Hepatocyte (in vitro differentiated cells): ENCODE data around the gene BAIAP2L1. TPM values are rescaled to one million over a fixed set of nuclear protein-coding genes. Genes with fewer than 3 reads are reported as not detected.
"Not testable (repeated sequence)": the region's sequence is repeated elsewhere in the genome, so short reads cannot be mapped to it uniquely, and the experiment has no call there.

Experiments used
- DNase-seq: peaks from one replicate; pipeline ENCODE4 v3.0.0-alpha.2; 2016; ENCODE audit warnings: low spot score
- H2AFZ ChIP-seq: fragments of 200-600 bp; sonication (generic); 2 replicates; pipeline ENCODE4 v1.6.0; 2016; ENCODE audit warnings: antibody characterized with exemption, mild to moderate bottlenecking
- H3K27ac ChIP-seq: fragments of 200-600 bp; sonication (generic); 2 replicates; pipeline ENCODE4 v1.5.1; 2016; ENCODE audit warnings: mild to moderate bottlenecking
- H3K27me3 ChIP-seq: fragments of 200-600 bp; sonication (generic); 2 replicates; pipeline ENCODE4 v1.6.1; 2016
- H3K36me3 ChIP-seq: fragments of 200-600 bp; sonication (generic); replicated peaks from 2 replicates; pipeline ENCODE4 v1.5.1; 2016; ENCODE audit warnings: low read depth; ENCODE audit not compliant: insufficient read depth
- H3K4me1 ChIP-seq: fragments of 200-600 bp; sonication (generic); 2 replicates; pipeline ENCODE4 v1.5.1; 2016; ENCODE audit warnings: mild to moderate bottlenecking, moderate library complexity; ENCODE audit not compliant: insufficient read depth
- H3K4me2 ChIP-seq: fragments of 200-600 bp; sonication (generic); 2 replicates; pipeline ENCODE4 v1.6.0; 2016
- H3K4me3 ChIP-seq: fragments of 200-600 bp; sonication (generic); 2 replicates; pipeline ENCODE4 v1.5.1; 2016; ENCODE audit warnings: mild to moderate bottlenecking
- H3K79me2 ChIP-seq: fragments of 200-600 bp; sonication (generic); 2 replicates; pipeline ENCODE4 v1.6.0; 2017; ENCODE audit warnings: mild to moderate bottlenecking
- H3K9me2 ChIP-seq: fragments of 200-600 bp; sonication (generic); replicated peaks from 2 replicates; pipeline ENCODE4 v1.6.0; 2017; ENCODE audit warnings: mild to moderate bottlenecking; ENCODE audit not compliant: insufficient read depth
- H3K9me3 ChIP-seq: fragments of 200-600 bp; sonication (generic); 2 replicates; pipeline ENCODE4 v1.5.1; 2016; ENCODE audit warnings: low read depth, mild to moderate bottlenecking
- H4K20me1 ChIP-seq: fragments of 200-600 bp; sonication (generic); 2 replicates; pipeline ENCODE4 v1.6.0; 2016; ENCODE audit warnings: mild to moderate bottlenecking; ENCODE audit not compliant: insufficient read depth, poor library complexity, severe bottlenecking
- CTCF ChIP-seq: fragments of 200-600 bp; sonication (generic); IDR thresholded peaks from 2 replicates; pipeline ENCODE4 v1.5.1; 2016; ENCODE audit warnings: antibody characterized with exemption, mild to moderate bottlenecking; ENCODE audit not compliant: poor library complexity
- EZH2 ChIP-seq: fragments of 200-600 bp; sonication (generic); IDR thresholded peaks from 2 replicates; pipeline ENCODE4 v1.6.1; 2016; ENCODE audit warnings: antibody characterized with exemption, mild to moderate bottlenecking, borderline replicate concordance
- EZH2phosphoT487 ChIP-seq: fragments of 200-600 bp; sonication (generic); IDR thresholded peaks from one replicate; pipeline ENCODE4 v1.6.1; 2018; ENCODE audit warnings: antibody characterized with exemption, mild to moderate bottlenecking, low read depth, moderate library complexity; ENCODE audit not compliant: unreplicated experiment, severe bottlenecking
- WGBS: methylation state at CpG from one replicate; pipeline ENCODE4 v1.1.6; 2016; ENCODE audit warnings: low lambda C conversion rate; ENCODE audit errors: missing lambda C conversion rate; 5-methylcytosine and 5-hydroxymethylcytosine counted together
- polyA plus RNA-seq: library from polyadenylated mRNA; unstranded; fragments of >200 nt; fragmentation: Nextera tagmentation; extraction: Ambion mirVana; gene quantifications from 2 replicates; pipeline ENCODE4 v1.2.1, GENCODE V29; 2016
- total RNA-seq: library from RNA; depleted of rRNA; stranded (reverse); fragments of >200 nt; gene quantifications from 2 replicates; pipeline ENCODE4 v1.2.3, GENCODE V29; 2014

The BAIAP2L1 gene
- total and polyA plus RNA-seq, 2 experiments from 2014 or later: 25.4 to 32.0 TPM

- Histone ChIP-seq H3K36me3 (no peaks in the 10 kb centered on the region), H3K4me3 (no peak overlapping the region), H3K4me2 (no peak overlapping the region), H3K4me1 (peaks cover 4% of the 10 kb centered on the region), H3K9me3 (no peaks in the 10 kb centered on the region), H3K27ac (no peak overlapping the region), H3K9me2 (no peaks in the 10 kb centered on the region), H3K27me3 (no peaks in the 10 kb centered on the region), H4K20me1 (peaks cover 4% of the 10 kb centered on the region), H3K79me2 (peaks cover 17% of the 10 kb centered on the region), H2AFZ (no peak overlapping the region)
- 98% methylated on average over 14 of the region's 14 CpGs for WGBS
- no peak for TF ChIP-seq EZH2phosphoT487
- TF ChIP-seq CTCF: no peak
- no peak for TF ChIP-seq EZH2
- DNase-seq: no peak
Observed at GRCh38 chr7:98317366-98318040, 83.4 kb downstream of the BAIAP2L1 start.

GRCh38 chr7:98315994-98316527, 84.8 kb downstream of the BAIAP2L1 start:
- 97% methylated on average over 4 of the region's 4 CpGs for WGBS
- H3K4me1 ChIP-seq: not testable (repeated sequence)

GRCh38 chr7:98315318-98315993, 85.4 kb downstream of the BAIAP2L1 start:
- no peak for DNase-seq
- H3K4me2 ChIP-seq: no peak overlapping the region
- 76% methylated on average over 13 of the region's 13 CpGs for WGBS
- no peak overlapping the region for H3K4me3 ChIP-seq
- no peak for TF ChIP-seq CTCF
- no peak for TF ChIP-seq EZH2
- TF ChIP-seq EZH2phosphoT487: no peak
- no peaks in the 10 kb centered on the region for H3K4me1 ChIP-seq
- peaks cover under 1% of the 10 kb centered on the region for H3K79me2 ChIP-seq
- H3K9me2 ChIP-seq: no peaks in the 10 kb centered on the region
- H3K36me3 ChIP-seq: no peaks in the 10 kb centered on the region
- no peaks in the 10 kb centered on the region for H4K20me1 ChIP-seq
- H2AFZ ChIP-seq: no peak overlapping the region
- H3K9me3 ChIP-seq: no peaks in the 10 kb centered on the region
- H3K27ac ChIP-seq: no peak overlapping the region
- H3K27me3 ChIP-seq: no peaks in the 10 kb centered on the region

More at GRCh38 chr7:98315994-98316527, 84.8 kb downstream of the BAIAP2L1 start:
- not testable (repeated sequence) for H3K79me2 ChIP-seq, H3K9me3 ChIP-seq, H2AFZ ChIP-seq, DNase-seq, H3K27ac ChIP-seq, H3K4me2 ChIP-seq, H3K27me3 ChIP-seq, H3K36me3 ChIP-seq, H3K9me2 ChIP-seq, H4K20me1 ChIP-seq, H3K4me3 ChIP-seq

GRCh38 chr7:98314469-98314868, 86.4 kb downstream of the BAIAP2L1 start:
- Histone ChIP-seq H4K20me1 (no peaks in the 10 kb centered on the region), H3K79me2 (no peaks in the 10 kb centered on the region), H3K4me3 (no peak overlapping the region), H3K27me3 (no peaks in the 10 kb centered on the region), H3K9me2 (no peaks in the 10 kb centered on the region), H3K4me2 (no peak overlapping the region), H3K36me3 (no peaks in the 10 kb centered on the region), H3K4me1 (no peaks in the 10 kb centered on the region), H3K27ac (no peak overlapping the region), H3K9me3 (no peaks in the 10 kb centered on the region), H2AFZ (no peak overlapping the region)
- no peak for TF ChIP-seq EZH2
- TF ChIP-seq EZH2phosphoT487: no peak
- no peak for TF ChIP-seq CTCF
- no peak for DNase-seq
- WGBS: 96% methylated on average over 11 of the region's 11 CpGs
